Spinal cord (tissue), 10 donors: ENCODE data around the gene DNASE1. TPM values are rescaled to one million over a fixed set of nuclear protein-coding genes. Genes with fewer than 3 reads are reported as not detected.
"Not testable (repeated sequence)": the region's sequence is repeated elsewhere in the genome, so short reads cannot be mapped to it uniquely, and the experiment has no call there.

Experiments
- DNase-seq, 6 donors: peaks; one replicate each; pipeline versions ENCODE4 v3.0.0 to v3.0.0-alpha.2; 2013 to 2015; ENCODE audit warnings: low spot score in 6 of 6, low read depth in 4 of 6
- H3K27ac ChIP-seq: one replicate; pipeline ENCODE4 v1.5.1; 2013; ENCODE audit warnings: low read depth, low read length, control low read depth
- H3K27me3 ChIP-seq: one replicate; pipeline ENCODE4 v1.6.1; 2013; ENCODE audit warnings: low read length; ENCODE audit not compliant: control insufficient read depth, insufficient read depth
- H3K36me3 ChIP-seq: one replicate; pipeline ENCODE4 v1.6.1; 2013; ENCODE audit warnings: low read length; ENCODE audit not compliant: control insufficient read depth, insufficient read depth
- H3K4me1 ChIP-seq: one replicate; pipeline ENCODE4 v1.6.1; 2013; ENCODE audit warnings: low read length; ENCODE audit not compliant: control insufficient read depth, insufficient read depth
- H3K4me3 ChIP-seq: one replicate; pipeline ENCODE4 v1.5.1; 2013; ENCODE audit warnings: low read depth, low read length, control low read depth
- H3K9me3 ChIP-seq: one replicate; pipeline ENCODE4 v1.6.1; 2013; ENCODE audit warnings: low read length; ENCODE audit not compliant: control insufficient read depth, insufficient read depth
- WGBS: methylation state at CpG from one replicate; pipeline ENCODE4 v1.1.5; 2013; ENCODE audit warnings: missing lambda C conversion rate; ENCODE audit not compliant: insufficient coverage; 5-methylcytosine and 5-hydroxymethylcytosine counted together
- long read RNA-seq, 4 donors: transcript quantifications; one replicate each; lab custom pipeline, GENCODE V29; 2026
- polyA plus RNA-seq, 2 donors: library from polyadenylated mRNA; unstranded; fragments of 120-200 nt; gene quantifications; one replicate each; pipeline ENCODE4 v1.2.1, GENCODE V29; 2013; ENCODE audit not compliant: insufficient read length in 2 of 2
- total RNA-seq, 2 donors: library from RNA; depleted of rRNA in 1 of 2; stranded (reverse); fragments of 120-200 nt in 1 of 2; fragments of >200 nt in 1 of 2; gene quantifications; one replicate each; pipeline versions ENCODE4 v1.2.3 to v1.2.4, GENCODE V29; 2013 to 2014
- donor health status: healthy.

The DNASE1 gene, protein sequence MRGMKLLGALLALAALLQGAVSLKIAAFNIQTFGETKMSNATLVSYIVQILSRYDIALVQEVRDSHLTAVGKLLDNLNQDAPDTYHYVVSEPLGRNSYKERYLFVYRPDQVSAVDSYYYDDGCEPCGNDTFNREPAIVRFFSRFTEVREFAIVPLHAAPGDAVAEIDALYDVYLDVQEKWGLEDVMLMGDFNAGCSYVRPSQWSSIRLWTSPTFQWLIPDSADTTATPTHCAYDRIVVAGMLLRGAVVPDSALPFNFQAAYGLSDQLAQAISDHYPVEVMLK
- 10 to 100 TPM; 23.5 to 29.2 TPM for total RNA-seq
- polyA plus RNA-seq, result 10 to 100 TPM; 24.2 to 37.6 TPM
- long read RNA-seq, donor 1, partial matches to known transcripts, result 80 of 120 reads
- long read RNA-seq, donor 1, other reads (novel, unspliced or antisense), result 39 of 120 reads
- long read RNA-seq, donor 2, result 0 reads
- long read RNA-seq, donor 3, result 0 reads
- long read RNA-seq, donor 4, partial matches to known transcripts, result 90 of 146 reads
- long read RNA-seq, donor 4, other reads (novel, unspliced or antisense), result 55 of 146 reads

DNA sequence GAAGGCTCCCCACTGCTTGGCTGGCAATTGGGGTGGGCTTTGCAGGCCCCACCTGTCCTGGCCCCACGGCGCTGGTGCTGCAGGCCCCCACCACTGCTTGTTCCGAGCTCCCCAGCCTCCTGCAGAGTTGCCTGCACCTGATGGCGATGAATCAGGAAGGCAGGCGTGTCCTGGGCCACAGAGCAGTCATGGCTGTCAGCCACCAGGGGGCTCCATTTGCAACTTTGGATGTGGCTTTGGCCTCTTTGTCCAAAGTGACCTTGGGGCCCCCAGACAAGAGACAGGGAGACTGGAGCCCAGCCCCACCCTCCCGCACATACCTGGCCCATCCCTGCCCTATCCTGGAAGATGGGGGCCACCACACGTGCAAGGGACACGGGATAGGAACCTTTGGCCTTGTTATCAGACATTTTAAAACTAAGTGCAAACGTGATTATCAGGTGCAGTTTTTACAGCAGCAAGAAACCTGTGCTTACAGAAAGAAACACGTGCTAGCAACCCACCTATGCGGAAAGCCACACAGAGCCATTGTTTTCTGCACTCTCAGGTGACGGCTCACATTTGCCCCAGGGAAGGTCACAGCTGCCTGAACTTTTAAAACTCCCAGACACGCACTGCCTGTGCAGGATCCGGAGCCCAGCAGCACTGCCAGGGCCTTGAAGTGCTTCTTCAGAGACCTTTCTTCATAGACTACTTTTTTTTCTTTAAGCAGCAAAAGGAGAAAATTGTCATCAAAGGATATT is at the start of gene DNASE1:
Gene DNASE1 (plus strand): TSS at position 443 of the 743 bp plus-strand sequence. CDS start 683 bp downstream, outside the sequence.
- no peak within 1 kb of the TSS for H3K4me3 ChIP-seq
- WGBS, result 73% methylated on average over 14 of the region's 14 CpGs
- H3K9me3 ChIP-seq, result no peaks in the 10 kb centered on the region
- no peak within 1 kb of the TSS for H3K27ac ChIP-seq
- H3K27me3 ChIP-seq, result no peaks in the 10 kb centered on the region
- H3K36me3 ChIP-seq, result peaks cover 80% of the 10 kb centered on the region
- DNase-seq, result peak in 3 of 6 donors; percentile 11 to 54 (median 37)
- H3K4me1 ChIP-seq, result no peaks in the 10 kb centered on the region

DNA sequence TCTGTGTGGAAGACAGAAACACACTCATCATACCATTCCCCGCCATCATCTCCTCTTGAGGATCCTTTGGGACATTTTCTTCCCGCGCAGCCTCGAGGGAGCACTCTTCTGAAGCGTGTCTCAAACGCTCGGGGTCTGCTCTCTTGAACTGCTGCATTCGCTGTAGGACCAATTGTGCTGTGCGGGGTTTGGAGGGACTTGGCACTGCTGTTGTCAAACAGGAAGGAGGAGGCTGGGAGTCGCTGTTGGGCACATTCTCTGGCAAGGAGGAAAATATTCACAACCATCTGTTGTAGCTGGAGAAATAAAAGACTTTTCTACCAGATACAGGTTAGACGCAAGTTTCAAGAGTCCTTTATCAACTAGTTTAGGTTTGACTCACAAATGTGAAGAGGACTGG is 48.0 kb upstream of the DNASE1 start:
- no peak overlapping the region for H3K27ac ChIP-seq
- H3K9me3 ChIP-seq, result no peaks in the 10 kb centered on the region
- no peaks in the 10 kb centered on the region for H3K27me3 ChIP-seq
- H3K4me3 ChIP-seq, result no peak overlapping the region
- WGBS, result 92% methylated on average over 6 of the region's 11 CpGs
- H3K4me1 ChIP-seq, result peaks cover 6% of the 10 kb centered on the region
- peak in 1 of 6 donors; percentile 41 for DNase-seq
- H3K36me3 ChIP-seq, result peaks cover 51% of the 10 kb centered on the region

DNA sequence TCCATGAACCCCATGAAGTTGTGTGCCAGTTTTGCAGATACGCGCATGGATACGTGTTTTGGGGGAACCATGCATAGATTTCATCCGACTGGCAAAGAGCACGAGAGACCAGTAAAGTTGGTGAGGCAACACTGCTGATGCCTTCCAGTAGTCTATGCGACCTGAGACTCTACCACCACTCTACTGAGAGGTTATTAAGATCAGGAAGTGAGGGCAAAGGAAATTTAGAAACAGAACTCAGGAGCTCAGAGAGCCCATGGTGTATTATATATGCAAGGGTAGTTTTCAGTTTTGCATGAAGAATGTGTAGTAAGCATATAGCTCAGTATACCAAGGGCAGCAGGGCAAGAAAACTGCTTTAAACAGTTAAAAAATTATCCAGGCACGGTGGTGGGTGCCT is 47.3 kb upstream of the DNASE1 start:
- Histone ChIP-seq H3K4me1 (peaks cover 10% of the 10 kb centered on the region), H3K27ac (no peak overlapping the region), H3K27me3 (no peaks in the 10 kb centered on the region), H3K4me3 (no peak overlapping the region), H3K36me3 (peaks cover 44% of the 10 kb centered on the region), H3K9me3 (no peaks in the 10 kb centered on the region)
- 83% methylated on average over 4 of the region's 7 CpGs for WGBS
- no peak for DNase-seq

DNA sequence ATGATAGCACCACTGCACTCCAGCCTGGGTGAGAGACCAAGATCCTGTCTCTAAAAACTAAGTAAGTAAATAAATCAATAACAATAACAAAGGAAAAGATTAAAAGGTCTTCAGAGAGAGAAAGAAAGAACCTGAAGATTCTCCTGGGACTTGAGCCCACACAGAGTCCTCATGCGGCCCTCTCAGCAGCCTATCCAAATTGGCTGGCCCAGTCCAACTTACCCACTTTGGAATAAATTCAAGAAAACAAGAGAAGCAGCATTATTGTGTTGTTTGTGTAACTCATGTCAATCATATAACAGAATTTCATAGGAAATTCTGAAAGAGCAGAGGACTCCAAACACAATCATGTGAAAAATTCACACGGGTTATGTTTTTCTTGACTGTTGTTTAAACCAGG is 46.9 kb upstream of the DNASE1 start:
- Histone ChIP-seq H3K4me3 (no peak overlapping the region), H3K9me3 (no peaks in the 10 kb centered on the region), H3K36me3 (peaks cover 39% of the 10 kb centered on the region), H3K27me3 (no peaks in the 10 kb centered on the region), H3K27ac (no peak overlapping the region), H3K4me1 (peaks cover 15% of the 10 kb centered on the region)
- no CpG with 5 or more reads among the region's 2 CpGs for WGBS
- no peak for DNase-seq

DNA sequence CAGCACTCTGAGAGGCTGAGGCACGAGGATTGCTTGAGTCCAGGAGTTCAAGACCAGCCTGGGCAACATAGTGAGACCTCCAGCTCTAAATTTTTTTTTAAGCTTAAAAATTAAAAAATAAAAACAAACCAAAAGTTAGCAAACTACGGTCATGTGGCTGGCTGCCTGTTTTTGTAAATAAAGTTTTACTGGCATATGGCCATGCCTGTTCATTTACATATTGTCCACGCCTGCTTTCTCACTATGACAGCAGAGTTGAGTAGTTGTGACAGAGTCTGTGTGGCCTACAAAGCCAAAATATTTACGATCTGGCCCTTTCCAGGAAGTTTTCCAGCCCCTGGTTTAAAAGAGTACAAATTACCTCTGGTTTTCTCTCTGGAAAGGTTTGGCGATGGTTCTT is 46.4 kb upstream of the DNASE1 start:
- Histone ChIP-seq H3K4me3 (no peak overlapping the region), H3K27ac (no peak overlapping the region), H3K9me3 (no peaks in the 10 kb centered on the region), H3K27me3 (no peaks in the 10 kb centered on the region), H3K4me1 (peaks cover 15% of the 10 kb centered on the region), H3K36me3 (peaks cover 35% of the 10 kb centered on the region)
- no peak for DNase-seq
- WGBS, result 88% methylated on average over 1 of the region's 5 CpGs

DNA sequence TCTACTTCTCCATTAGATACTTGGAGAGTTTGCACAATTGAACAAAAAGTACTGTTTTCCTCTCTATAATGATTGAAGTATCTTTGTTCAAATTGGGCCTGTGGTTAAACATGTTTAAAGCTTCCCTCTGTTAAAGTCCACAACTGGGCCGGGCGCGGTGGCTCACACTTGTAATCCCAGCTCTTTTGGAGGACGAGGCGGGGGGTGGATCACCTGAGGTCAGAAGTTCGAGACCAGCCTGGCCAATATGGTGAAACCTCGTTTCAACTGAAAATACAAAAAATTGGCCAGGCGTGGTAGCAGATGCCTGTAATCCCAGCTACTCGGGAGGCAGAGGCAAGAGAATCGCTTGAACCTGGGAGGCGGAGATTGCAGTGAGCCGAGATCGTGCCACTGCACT is 45.5 kb upstream of the DNASE1 start:
- Histone ChIP-seq H3K36me3 (peaks cover 26% of the 10 kb centered on the region), H3K4me1 (peaks cover 15% of the 10 kb centered on the region)
- 94% methylated on average over 10 of the region's 13 CpGs for WGBS
- DNase-seq, H3K9me3 ChIP-seq, H3K27me3 ChIP-seq, H3K27ac ChIP-seq, H3K4me3 ChIP-seq: not testable (repeated sequence)

DNA sequence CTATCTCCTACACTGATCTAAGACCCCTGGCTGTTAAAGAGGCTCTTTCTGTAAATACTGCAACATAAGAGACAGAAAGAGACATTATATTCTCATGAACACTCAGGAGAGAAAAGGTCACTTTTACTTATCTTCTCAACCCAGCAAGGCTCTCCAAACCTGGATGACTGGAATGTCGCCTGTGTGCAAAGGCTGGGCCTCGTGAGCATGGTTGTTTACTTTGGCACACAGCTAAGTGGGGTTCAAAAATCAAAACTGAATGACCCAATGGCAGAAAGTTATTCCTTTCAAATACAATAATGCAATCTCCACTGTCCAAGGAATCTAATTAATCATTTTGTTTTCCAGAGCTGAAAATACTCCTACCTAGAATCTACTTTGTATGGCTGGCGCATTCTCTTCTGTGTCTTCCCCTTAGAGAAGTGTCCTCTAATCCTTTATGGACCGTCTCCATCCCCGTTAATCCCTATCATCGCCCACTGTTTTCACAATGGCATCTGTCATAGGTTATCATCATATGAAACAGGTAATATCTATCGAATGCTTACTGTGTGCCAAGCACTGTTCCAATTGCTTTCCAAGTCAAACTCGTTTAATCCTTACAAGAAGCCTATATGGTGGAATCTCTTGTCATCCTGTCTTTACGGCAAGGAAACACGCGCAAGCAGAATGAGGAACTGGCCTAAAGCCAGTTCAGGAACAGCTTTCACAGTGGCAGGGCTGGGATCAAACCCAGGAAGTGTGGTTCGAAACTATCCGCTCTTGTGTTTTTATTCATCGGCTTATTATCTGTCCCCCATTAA is 44.4 kb upstream of the DNASE1 start:
- Histone ChIP-seq H3K27me3 (no peaks in the 10 kb centered on the region), H3K4me1 (peaks cover 15% of the 10 kb centered on the region), H3K36me3 (peaks cover 18% of the 10 kb centered on the region), H3K4me3 (peak overlapping the region; percentile 92), H3K9me3 (no peaks in the 10 kb centered on the region), H3K27ac (no peak overlapping the region)
- WGBS, result 76% methylated on average over 11 of the region's 14 CpGs
- DNase-seq, result peak in 1 of 6 donors; percentile 9

DNA sequence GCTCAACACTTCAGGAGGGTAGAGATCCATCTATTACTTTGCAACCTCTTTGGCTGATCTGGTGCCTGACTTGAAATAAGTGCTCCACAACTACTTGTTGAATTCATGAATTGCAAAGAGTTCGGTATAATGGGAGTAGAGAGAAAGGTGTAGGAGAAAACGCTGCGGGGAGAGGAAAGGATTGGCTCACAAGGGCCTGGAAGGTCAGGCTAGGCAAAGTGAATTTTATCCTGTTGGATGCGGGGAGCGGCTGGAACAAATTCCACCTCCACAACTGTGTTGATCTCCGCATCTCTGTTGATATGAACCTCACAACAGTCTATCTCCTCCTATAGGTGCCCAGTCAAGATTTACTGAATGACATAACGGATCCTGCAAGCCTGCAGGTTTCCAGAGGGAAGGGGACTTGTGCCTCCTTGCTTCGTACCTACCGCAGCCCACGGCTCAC is 43.8 kb upstream of the DNASE1 start:
- H3K27me3 ChIP-seq, result no peaks in the 10 kb centered on the region
- peaks cover 15% of the 10 kb centered on the region for H3K4me1 ChIP-seq
- peak overlapping the region; percentile 78 for H3K27ac ChIP-seq
- peak overlapping the region; percentile 92 for H3K4me3 ChIP-seq
- peak in 3 of 6 donors; percentile 0 to 14 (median 4) for DNase-seq
- no peaks in the 10 kb centered on the region for H3K9me3 ChIP-seq
- peaks cover 16% of the 10 kb centered on the region for H3K36me3 ChIP-seq
- 0% methylated on average over 7 of the region's 10 CpGs for WGBS
